Stimulated activated CD4-positive, alpha-beta T cell treated with anti-CD3 and anti-CD28 coated beads, Interleukin-4, amount 100 ng/mL, for 48 hours (primary cell): ENCODE measurements around the gene NXNL1.
A peak's percentile ranks its signal among the peaks of the same experiment; 100 is the strongest.

ENCODE experiments used
- DNase-seq, 2 donors: peaks; one replicate each; pipeline ENCODE4 v3.0.0-alpha.2; 2020; ENCODE audit warnings: low read depth in 2 of 2

The NXNL1 gene

DNA sequence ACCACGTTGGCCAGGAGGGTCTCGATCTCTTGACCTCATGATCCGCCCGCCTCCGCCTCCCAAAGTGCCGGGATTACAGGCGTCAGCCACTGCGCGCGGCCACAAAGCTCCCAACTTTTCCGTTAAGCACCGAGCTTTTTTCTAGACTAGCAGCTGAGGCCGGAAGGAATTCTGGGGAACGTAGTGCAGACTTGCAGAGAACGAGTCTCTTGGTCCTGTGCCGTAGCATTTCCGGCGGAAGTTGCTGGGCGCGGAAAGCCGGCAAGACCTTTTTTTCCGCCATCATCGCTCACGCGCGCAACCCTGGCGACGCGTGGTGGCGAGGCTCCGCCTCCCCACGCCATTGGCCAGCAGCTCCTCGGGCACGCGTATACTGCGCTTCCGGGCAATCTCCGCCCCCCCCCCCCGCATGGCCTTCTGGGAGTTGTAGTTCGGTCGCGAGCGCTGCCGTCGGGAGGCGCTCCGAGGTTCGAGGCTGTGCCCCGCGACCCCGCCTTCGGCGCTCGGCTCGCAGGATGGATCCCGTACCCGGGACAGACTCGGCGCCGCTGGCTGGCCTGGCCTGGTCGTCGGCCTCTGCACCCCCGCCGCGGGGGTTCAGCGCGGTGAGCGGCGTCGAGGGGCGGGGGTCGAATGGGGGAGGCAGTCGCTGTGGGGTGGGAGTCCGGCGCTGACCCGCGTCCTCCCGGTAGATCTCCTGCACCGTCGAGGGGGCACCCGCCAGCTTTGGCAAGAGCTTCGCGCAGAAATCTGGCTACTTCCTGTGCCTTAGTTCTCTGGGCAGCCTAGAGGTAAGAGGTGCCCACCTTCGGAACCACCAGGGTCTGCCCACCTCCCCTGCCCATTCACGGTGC lies 40.9 kb downstream of the NXNL1 start, which contains the start of gene MVB12A:
Gene MVB12A (plus strand): TSS at position 427 of the 854 bp plus-strand sequence. CDS start 89 bp downstream, at position 516.
- DNase-seq: peak; percentile 86 to 94

DNA sequence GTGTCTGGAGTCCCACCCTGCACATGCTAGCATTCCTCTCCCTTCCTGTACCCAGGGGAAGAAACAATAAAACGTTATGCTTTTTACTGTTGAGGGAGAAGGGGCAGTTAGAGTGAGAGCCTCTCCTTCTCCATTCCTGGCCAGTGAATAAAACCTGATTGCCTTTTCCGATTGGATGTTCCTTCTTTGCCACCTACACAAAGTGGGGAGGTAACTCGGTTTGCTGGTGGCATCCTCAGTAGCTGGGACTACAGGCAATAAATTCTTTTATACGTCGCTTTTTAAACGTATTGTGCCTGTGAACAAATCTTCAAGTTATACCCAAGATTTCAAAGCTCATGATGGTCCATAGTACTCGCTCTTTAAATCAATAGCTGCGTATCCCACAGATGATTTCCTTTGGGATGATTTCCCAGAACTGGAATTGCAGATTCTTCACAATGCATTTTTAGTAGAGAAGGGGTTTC lies 41.5 kb downstream of the NXNL1 start:
- no peak for DNase-seq

DNA sequence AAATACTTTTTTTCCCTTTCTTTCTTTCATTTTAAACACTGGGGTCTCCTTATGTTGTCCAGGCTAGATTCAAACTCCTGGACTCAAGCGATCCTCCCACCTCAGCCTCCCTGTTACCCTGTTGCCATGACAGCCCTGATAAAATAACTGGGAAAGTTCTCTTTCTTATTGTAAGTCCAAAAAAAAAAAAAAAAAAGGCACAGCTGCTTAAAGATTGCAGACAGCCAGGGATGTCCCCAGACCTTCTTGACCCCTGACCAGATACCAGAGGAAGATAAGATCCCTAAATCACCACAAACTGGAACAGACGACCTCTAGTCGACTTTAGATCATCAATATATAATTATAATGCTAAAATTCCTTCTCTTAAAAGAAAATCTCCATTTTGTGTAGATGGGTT lies 42.0 kb downstream of the NXNL1 start:
- no peak for DNase-seq

DNA sequence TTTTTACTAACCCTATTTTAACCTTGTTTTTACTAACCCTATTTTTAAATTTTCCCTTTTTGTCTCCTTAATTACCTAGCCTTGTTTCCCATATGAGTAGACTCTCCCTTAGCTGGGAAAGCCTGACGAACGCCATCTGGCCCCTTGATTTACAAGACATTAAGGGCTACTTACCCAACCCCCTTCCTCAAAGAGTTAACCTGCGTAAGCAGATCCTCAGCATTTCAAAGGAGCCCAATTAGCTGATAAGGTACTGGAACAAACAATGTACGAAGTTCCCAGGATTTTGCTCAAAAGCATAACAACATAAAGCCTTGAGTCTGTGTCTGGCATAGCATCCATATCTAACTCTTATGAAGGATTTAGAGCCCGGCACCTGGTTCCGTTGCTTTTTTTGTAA lies 45.6 kb downstream of the NXNL1 start:
- DNase-seq: no peak

DNA sequence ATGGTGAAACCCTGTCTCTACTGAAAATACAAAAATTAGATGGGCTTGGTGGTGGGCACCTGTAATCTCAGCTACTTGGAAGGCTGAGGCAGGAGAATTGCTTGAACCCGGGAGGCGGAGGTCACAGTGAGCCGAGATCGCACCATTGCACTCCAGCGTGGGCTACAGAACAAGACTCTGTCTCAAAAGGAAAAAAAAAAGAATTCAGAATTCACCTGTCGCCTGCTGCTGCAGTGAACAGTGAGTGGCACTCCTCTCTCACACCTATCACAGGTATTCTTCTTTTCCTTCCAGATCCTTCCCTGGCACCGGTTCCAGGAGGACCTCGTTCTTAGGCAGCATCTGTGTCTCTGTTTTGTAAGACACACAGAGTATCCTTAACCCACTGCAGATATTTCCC lies 46.6 kb downstream of the NXNL1 start:
- DNase-seq: no peak

DNA sequence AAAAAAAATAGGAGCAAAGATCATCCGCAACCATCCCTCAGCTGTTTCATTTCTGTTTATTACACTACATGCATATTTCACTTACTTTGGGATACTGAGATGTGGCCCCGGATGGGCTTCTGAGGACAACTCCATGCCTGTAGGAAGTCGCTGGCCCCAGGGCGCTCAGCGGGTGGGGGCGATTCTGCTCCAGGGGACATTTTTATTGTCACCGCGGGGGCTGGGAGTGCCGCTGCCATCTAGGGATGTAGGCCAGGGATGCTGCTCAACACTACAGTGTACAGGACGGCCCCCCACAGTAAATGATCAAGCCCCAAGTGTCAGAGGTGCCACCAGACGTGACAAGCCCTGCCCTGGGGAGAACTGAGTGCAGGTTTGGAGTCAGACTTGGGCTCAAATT lies 48.9 kb downstream of the NXNL1 start:
- no peak for DNase-seq

DNA sequence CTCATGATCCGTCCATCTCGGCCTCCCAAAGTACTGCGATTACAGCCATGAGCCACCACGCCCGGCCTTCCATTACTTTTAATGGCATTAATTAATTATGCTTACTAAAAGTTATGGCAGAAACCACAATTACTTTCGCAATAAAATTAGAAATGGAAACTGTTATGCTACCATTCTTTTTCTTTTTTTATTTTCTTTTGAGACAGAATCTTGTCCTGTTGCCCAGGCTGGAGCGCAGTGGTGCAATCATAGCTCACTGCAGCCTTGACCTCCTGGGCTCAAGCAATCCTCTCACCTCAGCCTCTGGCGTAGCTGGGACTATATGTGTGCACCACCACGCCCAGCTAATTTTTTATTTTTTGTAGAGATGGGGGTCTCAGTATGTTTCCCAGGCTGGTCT lies 50.7 kb downstream of the NXNL1 start:
- no peak for DNase-seq

DNA sequence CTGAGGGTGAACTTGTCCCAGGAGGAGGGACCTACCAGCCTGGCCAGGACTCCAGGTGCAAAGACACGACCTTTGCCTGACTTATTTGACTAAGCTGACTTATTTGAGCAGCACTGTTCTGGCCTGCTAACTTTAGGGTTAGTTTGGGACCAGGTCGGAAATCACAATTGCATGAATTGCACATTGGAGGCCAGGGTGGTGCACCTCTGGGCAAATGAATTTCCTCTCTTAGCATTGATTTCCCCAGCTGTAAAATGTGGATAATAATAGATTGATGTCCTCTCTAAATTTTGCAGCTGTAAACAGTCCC lies 53.9 kb downstream of the NXNL1 start:
- no peak for DNase-seq

DNA sequence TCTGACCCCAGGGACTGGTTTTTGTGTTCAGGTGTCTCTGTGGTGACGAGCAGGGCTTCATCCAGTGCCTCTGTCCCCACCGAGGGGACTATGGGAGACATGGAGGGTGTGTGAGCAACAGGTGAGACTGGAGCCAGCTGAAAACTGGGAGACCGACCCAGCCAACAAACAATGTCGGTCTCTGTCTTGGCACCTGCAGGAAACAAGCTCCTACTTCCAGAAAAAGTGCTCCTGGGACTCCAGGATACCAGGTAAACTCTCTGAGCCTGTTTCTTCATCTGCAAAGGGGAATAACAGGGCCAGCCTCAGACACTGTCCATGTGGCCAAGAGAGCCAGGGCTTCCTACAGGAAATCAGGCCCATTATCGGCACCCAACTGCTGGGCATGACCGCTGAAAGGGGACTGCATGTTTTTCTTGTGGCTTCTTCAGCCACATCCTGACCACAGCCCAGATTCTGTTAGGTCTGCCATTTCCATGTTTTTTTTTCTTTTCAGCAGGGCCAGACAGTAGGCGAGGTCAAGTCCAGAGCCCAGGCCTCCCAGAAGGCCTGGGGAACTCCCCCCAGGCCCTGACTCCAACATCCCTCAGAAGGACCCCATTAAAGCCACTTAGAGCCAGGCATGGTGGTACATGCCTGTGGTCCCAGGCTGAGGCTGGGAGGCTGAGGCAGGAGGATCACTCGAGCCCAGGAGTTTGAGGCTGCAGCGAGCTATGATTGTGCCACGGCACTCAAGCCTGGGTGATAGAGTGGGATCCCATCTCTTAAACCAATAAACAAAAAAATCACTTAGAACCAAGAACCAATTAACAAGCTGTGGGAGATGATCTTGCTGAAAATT lies 54.5 kb downstream of the NXNL1 start:
- DNase-seq: peak in 1 of 2 donors; percentile 48
